ENCODE data around the gene CENPV.

The CENPV gene

DNA sequence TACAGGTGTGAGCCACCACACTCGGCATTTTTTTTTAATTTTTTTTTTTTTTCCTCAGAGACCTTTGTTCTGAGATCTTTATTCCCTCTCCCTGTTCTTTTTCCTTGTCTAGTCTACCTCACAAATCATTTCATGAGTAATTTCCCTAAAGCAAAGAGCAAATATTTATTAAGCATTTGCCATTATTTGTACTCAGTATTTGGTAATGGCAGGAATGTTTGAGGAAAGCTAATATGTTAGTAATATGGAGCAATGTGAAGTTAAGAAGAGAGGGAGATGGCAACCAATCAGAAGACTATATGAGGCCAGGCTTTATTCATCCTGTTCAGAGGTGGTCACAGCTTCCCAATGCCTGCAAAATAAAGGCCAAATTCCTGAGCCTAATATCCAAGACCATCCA, 13.3 kb downstream of the CENPV start:
- H3K4me1 ChIP-seq (ENCODE audit: low read length): no peaks in the 10 kb centered on the region
- H3F3A ChIP-seq (ENCODE audit: insufficient read depth, low read length): no peaks in the 10 kb centered on the region
- no peaks in the 10 kb centered on the region for H3K27me3 ChIP-seq (replicated peaks; ENCODE audit: insufficient read depth, low read length)
- no peaks in the 10 kb centered on the region for H3K36me3 ChIP-seq (replicated peaks; ENCODE audit: insufficient read depth, low read length)
- H3K9me3 ChIP-seq (replicated peaks; ENCODE audit: insufficient read depth, low read length): no peaks in the 10 kb centered on the region
- no peaks in the 10 kb centered on the region for H4K20me1 ChIP-seq (ENCODE audit: insufficient read depth, low read length)
- no peak overlapping the region for H3K4me3 ChIP-seq (ENCODE audit: low read length)
- no peak overlapping the region for H3K27ac ChIP-seq (ENCODE audit: low read length)
- no peaks in the 10 kb centered on the region for H3K79me2 ChIP-seq (ENCODE audit: low read length)
- no peak overlapping the region for H2AFZ ChIP-seq (ENCODE audit: low read length)
- no peaks in the 10 kb centered on the region for H3K9me2 ChIP-seq (replicated peaks; ENCODE audit: insufficient read depth, low read length)
- DNase-seq: no peak
- no peak overlapping the region for H3K9ac ChIP-seq (ENCODE audit: low read length)
- TF ChIP-seq EZH2phosphoT487 (IDR thresholded peaks at IDR 0.05; ENCODE audit: low read length) (no peak), EZH2 (optimal IDR thresholded peaks at IDR 0.05; ENCODE audit: low read depth, low read length) (no peak)
- TF ChIP-seq, protein P1, sequence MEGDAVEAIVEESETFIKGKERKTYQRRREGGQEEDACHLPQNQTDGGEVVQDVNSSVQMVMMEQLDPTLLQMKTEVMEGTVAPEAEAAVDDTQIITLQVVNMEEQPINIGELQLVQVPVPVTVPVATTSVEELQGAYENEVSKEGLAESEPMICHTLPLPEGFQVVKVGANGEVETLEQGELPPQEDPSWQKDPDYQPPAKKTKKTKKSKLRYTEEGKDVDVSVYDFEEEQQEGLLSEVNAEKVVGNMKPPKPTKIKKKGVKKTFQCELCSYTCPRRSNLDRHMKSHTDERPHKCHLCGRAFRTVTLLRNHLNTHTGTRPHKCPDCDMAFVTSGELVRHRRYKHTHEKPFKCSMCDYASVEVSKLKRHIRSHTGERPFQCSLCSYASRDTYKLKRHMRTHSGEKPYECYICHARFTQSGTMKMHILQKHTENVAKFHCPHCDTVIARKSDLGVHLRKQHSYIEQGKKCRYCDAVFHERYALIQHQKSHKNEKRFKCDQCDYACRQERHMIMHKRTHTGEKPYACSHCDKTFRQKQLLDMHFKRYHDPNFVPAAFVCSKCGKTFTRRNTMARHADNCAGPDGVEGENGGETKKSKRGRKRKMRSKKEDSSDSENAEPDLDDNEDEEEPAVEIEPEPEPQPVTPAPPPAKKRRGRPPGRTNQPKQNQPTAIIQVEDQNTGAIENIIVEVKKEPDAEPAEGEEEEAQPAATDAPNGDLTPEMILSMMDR (IDR thresholded peaks at IDR 0.05; ENCODE audit: low read length): no peak
- no peak overlapping the region for H3K4me2 ChIP-seq (ENCODE audit: low read depth, low read length)

DNA sequence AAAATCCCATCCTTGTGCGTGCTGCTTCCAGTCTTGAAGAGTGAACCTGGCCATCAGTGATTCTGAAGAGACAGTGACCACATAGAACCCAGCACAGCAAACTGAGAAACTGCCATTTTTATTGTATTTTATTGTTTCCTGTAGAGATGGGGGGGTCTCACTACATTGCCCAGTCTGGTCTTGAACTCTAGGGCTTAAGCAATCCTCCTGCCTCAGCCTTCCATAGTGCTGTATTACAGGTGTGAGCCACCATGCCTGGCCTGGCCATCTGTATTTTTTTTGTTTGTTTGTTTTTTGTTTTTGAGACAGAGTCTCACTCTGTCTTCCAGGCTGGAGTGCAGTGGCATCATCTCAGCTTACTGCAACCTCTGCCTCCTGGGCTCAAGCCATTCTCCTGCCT, 13.9 kb downstream of the CENPV start:
- TF ChIP-seq EZH2 (optimal IDR thresholded peaks at IDR 0.05; ENCODE audit: low read depth, low read length) (no peak), EZH2phosphoT487 (IDR thresholded peaks at IDR 0.05; ENCODE audit: low read length) (no peak)
- TF ChIP-seq, protein P1 (IDR thresholded peaks at IDR 0.05; ENCODE audit: low read length): no peak
- Histone ChIP-seq H3K9me3 (replicated peaks; ENCODE audit: insufficient read depth, low read length) (no peaks in the 10 kb centered on the region), H3K36me3 (replicated peaks; ENCODE audit: insufficient read depth, low read length) (no peaks in the 10 kb centered on the region), H3K4me2 (ENCODE audit: low read depth, low read length) (no peak overlapping the region), H2AFZ (ENCODE audit: low read length) (no peak overlapping the region), H4K20me1 (ENCODE audit: insufficient read depth, low read length) (no peaks in the 10 kb centered on the region), H3K27me3 (replicated peaks; ENCODE audit: insufficient read depth, low read length) (no peaks in the 10 kb centered on the region), H3K9me2 (replicated peaks; ENCODE audit: insufficient read depth, low read length) (no peaks in the 10 kb centered on the region), H3K4me1 (ENCODE audit: low read length) (no peaks in the 10 kb centered on the region), H3K4me3 (ENCODE audit: low read length) (no peak overlapping the region), H3K9ac (ENCODE audit: low read length) (no peak overlapping the region), H3K79me2 (ENCODE audit: low read length) (no peaks in the 10 kb centered on the region), H3F3A (ENCODE audit: insufficient read depth, low read length) (no peaks in the 10 kb centered on the region), H3K27ac (ENCODE audit: low read length) (no peak overlapping the region)
- no peak for DNase-seq

- H4K20me1 ChIP-seq (ENCODE audit: insufficient read depth, low read length): no peaks in the 10 kb centered on the region
- no peak for DNase-seq
- no peak overlapping the region for H3K4me3 ChIP-seq (ENCODE audit: low read length)
- no peak overlapping the region for H3K9ac ChIP-seq (ENCODE audit: low read length)
- H3F3A ChIP-seq (ENCODE audit: insufficient read depth, low read length): no peaks in the 10 kb centered on the region
- no peaks in the 10 kb centered on the region for H3K27me3 ChIP-seq (replicated peaks; ENCODE audit: insufficient read depth, low read length)
- H3K9me3 ChIP-seq (replicated peaks; ENCODE audit: insufficient read depth, low read length): no peaks in the 10 kb centered on the region
- no peaks in the 10 kb centered on the region for H3K4me1 ChIP-seq (ENCODE audit: low read length)
- no peaks in the 10 kb centered on the region for H3K9me2 ChIP-seq (replicated peaks; ENCODE audit: insufficient read depth, low read length)
- no peak overlapping the region for H3K4me2 ChIP-seq (ENCODE audit: low read depth, low read length)
- TF ChIP-seq EZH2 (optimal IDR thresholded peaks at IDR 0.05; ENCODE audit: low read depth, low read length): no peak
- TF ChIP-seq, protein P1 (IDR thresholded peaks at IDR 0.05; ENCODE audit: low read length): no peak
- TF ChIP-seq EZH2phosphoT487 (IDR thresholded peaks at IDR 0.05; ENCODE audit: low read length): no peak
- no peaks in the 10 kb centered on the region for H3K79me2 ChIP-seq (ENCODE audit: low read length)
- H3K27ac ChIP-seq (ENCODE audit: low read length): no peak overlapping the region
- no peaks in the 10 kb centered on the region for H3K36me3 ChIP-seq (replicated peaks; ENCODE audit: insufficient read depth, low read length)
- no peak overlapping the region for H2AFZ ChIP-seq (ENCODE audit: low read length)
Measured at GRCh38 chr17:16338391-16338790, 14.9 kb downstream of the CENPV start.
